Measurements from ENCODE around the gene BPIFB3.

DNA sequence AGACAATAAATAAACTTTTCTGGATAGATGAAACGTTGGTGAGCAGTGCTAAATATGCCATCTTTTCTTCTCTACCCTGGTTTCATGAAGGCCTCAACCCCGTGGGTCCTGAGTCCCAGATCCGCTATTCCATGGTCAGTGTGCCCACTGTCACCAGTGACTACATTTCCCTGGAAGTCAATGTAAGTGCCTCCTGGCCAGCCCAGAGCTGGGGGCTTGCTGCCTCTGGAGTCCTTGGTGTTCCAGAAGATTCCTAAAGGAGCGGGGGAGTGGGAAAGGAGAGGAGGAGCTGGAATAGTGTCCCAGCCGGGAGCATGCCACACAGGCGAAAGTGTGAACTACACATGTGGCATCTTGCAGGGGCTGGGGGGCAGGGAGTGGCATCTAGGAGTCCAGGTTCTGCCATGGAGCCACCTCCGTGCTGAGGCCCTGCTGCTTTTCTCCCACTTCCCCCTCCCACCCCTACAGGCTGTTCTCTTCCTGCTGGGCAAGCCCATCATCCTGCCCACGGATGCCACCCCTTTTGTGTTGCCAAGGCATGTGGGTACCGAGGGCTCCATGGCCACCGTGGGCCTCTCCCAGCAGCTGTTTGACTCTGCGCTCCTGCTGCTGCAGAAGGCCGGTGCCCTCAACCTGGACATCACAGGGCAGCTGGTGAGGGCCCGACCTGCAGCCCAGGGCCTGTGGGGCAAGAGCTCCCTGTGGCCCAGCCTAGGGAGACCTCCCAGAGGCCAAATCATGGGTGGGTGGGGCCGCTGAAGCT, 35.4 kb upstream of the BPIFB3 start:
- TF ChIP-seq FOXP2 (optimal IDR thresholded peaks at IDR 0.05; ENCODE audit: control extremely low read depth, extremely low read length, insufficient read depth), result no peak
- no peak for TF ChIP-seq POLR2AphosphoS5 (IDR thresholded peaks at IDR 0.05; ENCODE audit: borderline replicate concordance, low read depth, low read length)

Measured in SK-N-MC (cell line).